Smooth muscle cell (in vitro differentiated cells): ENCODE measurements around the gene PLEKHA8. TPM values are rescaled to one million over a fixed set of nuclear protein-coding genes. Genes with fewer than 3 reads are reported as not detected.

Source experiments
- DNase-seq: peaks from one replicate; lab custom pipeline; 2025; ENCODE audit not compliant: unreplicated experiment; lab: John Stamatoyannopoulos, UW
- H2AFZ ChIP-seq: fragments of 200-600 bp; sonication (generic); 2 replicates; pipeline ENCODE4 v1.6.0; 2016; ENCODE audit warnings: antibody characterized with exemption, low read depth, mild to moderate bottlenecking
- H3F3A ChIP-seq: fragments of 200-600 bp; sonication (generic); 2 replicates; pipeline ENCODE4 v1.6.0; 2017; ENCODE audit warnings: antibody characterized with exemption, low read depth
- H3K27ac ChIP-seq: fragments of 200-600 bp; sonication (generic); 2 replicates; pipeline ENCODE4 v1.5.1; 2016; ENCODE audit warnings: low read depth, mild to moderate bottlenecking
- H3K27me3 ChIP-seq: fragments of 200-600 bp; sonication (generic); 2 replicates; pipeline ENCODE4 v1.6.1; 2016; ENCODE audit warnings: low read depth, mild to moderate bottlenecking
- H3K36me3 ChIP-seq: fragments of 200-600 bp; sonication (generic); 2 replicates; pipeline ENCODE4 v1.5.1; 2016; ENCODE audit warnings: low read depth
- H3K4me1 ChIP-seq: fragments of 200-600 bp; sonication (generic); 2 replicates; pipeline ENCODE4 v1.5.1; 2016; ENCODE audit warnings: low read depth
- H3K4me2 ChIP-seq: fragments of 200-600 bp; sonication (generic); 2 replicates; pipeline ENCODE4 v1.6.0; 2016; ENCODE audit warnings: mild to moderate bottlenecking
- H3K4me3 ChIP-seq: fragments of 200-600 bp; sonication (generic); 2 replicates; pipeline ENCODE4 v1.5.1; 2016; ENCODE audit warnings: mild to moderate bottlenecking
- H3K79me2 ChIP-seq: fragments of 200-600 bp; sonication (generic); 2 replicates; pipeline ENCODE4 v1.6.0; 2016; ENCODE audit warnings: low read depth, mild to moderate bottlenecking
- H3K9ac ChIP-seq: fragments of 200-600 bp; sonication (generic); 2 replicates; pipeline ENCODE4 v1.6.0; 2016; ENCODE audit warnings: low read depth
- H3K9me3 ChIP-seq: fragments of 200-600 bp; sonication (generic); replicated peaks from 2 replicates; pipeline ENCODE4 v1.5.1; 2016; ENCODE audit warnings: low read depth
- H4K20me1 ChIP-seq: fragments of 200-600 bp; sonication (generic); 2 replicates; pipeline ENCODE4 v1.6.0; 2016; ENCODE audit warnings: low read depth
- WGBS: methylation state at CpG from one replicate; pipeline ENCODE4 v1.1.7; 2016; ENCODE audit warnings: low lambda C conversion rate; 5-methylcytosine and 5-hydroxymethylcytosine counted together
- polyA plus RNA-seq: library from polyadenylated mRNA; unstranded; fragments of >200 nt; fragmentation: Nextera tagmentation; extraction: Ambion mirVana; gene quantifications from 2 replicates; pipeline ENCODE4 v1.2.1, GENCODE V29; 2016
- total RNA-seq: library from RNA; depleted of rRNA; stranded (reverse); fragments of >200 nt; gene quantifications from 2 replicates; pipeline ENCODE4 v1.2.3, GENCODE V29; 2014
- TF ChIP-seq, protein P1 (sequence below): fragments of 200-600 bp; sonication (generic); IDR thresholded peaks from 2 replicates; pipeline ENCODE4 v1.5.1; 2017; ENCODE audit warnings: borderline replicate concordance, mild to moderate bottlenecking, antibody characterized with exemption; ENCODE audit not compliant: insufficient read depth, poor library complexity, severe bottlenecking

PLEKHA8 gene
- total and polyA plus RNA-seq, 2 experiments from 2014 or later, result 10.0 to 20.4 TPM

DNA sequence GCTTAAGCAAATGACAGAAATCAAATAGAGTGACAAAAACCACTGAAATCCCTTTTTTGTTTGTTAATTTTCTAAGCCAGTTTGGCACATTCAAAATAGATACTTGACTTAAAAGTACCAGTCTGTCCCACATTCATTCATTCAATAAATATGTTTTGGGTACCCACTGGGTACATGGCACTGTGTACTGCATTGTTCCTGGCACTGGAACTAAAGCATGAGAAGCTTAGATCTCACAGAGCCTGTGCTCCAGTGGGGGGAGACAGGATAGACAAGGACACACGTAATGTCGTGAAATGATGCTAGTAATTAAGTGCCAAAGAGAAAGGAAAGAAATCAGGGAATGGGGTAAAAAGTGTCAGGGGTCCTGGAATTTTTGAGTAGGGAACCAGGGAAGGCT lies 119.6 kb downstream of the PLEKHA8 start:
- no peak overlapping the region for H3K4me2 ChIP-seq
- H3K4me3 ChIP-seq, result no peak overlapping the region
- H3K27me3 ChIP-seq, result no peaks in the 10 kb centered on the region
- no peaks in the 10 kb centered on the region for H4K20me1 ChIP-seq
- H3K79me2 ChIP-seq, result no peaks in the 10 kb centered on the region
- H2AFZ ChIP-seq, result no peak overlapping the region
- no peaks in the 10 kb centered on the region for H3K9me3 ChIP-seq
- TF ChIP-seq, protein P1, sequence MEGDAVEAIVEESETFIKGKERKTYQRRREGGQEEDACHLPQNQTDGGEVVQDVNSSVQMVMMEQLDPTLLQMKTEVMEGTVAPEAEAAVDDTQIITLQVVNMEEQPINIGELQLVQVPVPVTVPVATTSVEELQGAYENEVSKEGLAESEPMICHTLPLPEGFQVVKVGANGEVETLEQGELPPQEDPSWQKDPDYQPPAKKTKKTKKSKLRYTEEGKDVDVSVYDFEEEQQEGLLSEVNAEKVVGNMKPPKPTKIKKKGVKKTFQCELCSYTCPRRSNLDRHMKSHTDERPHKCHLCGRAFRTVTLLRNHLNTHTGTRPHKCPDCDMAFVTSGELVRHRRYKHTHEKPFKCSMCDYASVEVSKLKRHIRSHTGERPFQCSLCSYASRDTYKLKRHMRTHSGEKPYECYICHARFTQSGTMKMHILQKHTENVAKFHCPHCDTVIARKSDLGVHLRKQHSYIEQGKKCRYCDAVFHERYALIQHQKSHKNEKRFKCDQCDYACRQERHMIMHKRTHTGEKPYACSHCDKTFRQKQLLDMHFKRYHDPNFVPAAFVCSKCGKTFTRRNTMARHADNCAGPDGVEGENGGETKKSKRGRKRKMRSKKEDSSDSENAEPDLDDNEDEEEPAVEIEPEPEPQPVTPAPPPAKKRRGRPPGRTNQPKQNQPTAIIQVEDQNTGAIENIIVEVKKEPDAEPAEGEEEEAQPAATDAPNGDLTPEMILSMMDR, result no peak
- no peak overlapping the region for H3K9ac ChIP-seq
- 98% methylated on average over 2 of the region's 2 CpGs for WGBS
- H3K27ac ChIP-seq, result no peak overlapping the region
- no peaks in the 10 kb centered on the region for H3F3A ChIP-seq
- no peaks in the 10 kb centered on the region for H3K4me1 ChIP-seq
- DNase-seq, result no peak
- no peaks in the 10 kb centered on the region for H3K36me3 ChIP-seq

DNA sequence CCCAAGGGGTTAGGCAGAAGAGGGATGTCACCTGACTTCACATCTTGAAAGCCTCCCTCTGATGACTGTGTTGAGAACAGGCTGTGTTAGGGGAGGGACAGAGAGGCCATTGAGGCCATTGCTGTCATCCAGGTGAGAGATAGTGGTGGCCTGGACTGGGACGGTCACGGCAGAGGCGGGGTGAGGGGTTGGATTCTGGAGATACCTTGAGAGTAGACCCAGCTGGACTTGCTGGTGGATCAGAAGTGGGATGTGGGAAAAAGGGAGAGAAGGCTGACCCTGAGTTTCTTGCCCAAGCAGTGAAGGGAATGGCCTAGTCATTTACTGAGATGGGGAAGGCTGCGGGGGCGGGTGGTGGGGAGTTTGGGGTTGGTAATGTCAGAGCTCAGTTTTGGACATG lies 120.2 kb downstream of the PLEKHA8 start:
- WGBS, result 100% methylated on average over 5 of the region's 5 CpGs
- Histone ChIP-seq H3K36me3 (no peaks in the 10 kb centered on the region), H3K27me3 (no peaks in the 10 kb centered on the region), H3K9me3 (no peaks in the 10 kb centered on the region), H3K27ac (no peak overlapping the region), H4K20me1 (no peaks in the 10 kb centered on the region), H3K79me2 (no peaks in the 10 kb centered on the region), H3F3A (no peaks in the 10 kb centered on the region), H2AFZ (no peak overlapping the region), H3K4me2 (no peak overlapping the region), H3K9ac (no peak overlapping the region), H3K4me3 (no peak overlapping the region), H3K4me1 (no peaks in the 10 kb centered on the region)
- DNase-seq, result no peak
- TF ChIP-seq, protein P1, result no peak

DNA sequence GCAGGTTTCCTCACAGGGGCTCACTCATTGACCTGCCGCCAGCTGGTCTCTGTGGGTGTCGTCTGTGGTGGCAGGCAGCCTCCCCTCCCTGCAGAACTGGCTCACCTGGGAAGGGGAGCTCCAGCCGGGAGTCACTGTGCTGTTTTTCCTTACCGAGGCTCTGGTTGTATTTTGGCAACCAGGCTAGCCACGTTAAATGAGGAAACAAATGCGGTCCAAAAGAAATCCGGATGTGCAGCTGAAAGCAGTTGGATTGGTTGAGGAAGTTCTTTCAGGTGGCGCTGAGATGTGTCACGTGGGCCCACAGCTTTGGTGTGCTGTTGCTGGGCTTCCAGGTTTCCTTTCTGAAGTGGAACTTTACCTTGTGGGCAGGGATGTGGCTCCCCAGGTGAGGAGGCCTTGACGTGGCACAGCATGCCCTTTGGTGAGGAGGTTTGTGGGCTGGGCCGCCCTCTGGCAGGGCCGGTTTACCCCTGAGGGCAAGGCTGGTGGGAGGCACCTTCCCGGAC lies 120.8 kb downstream of the PLEKHA8 start:
- no peak overlapping the region for H3K9ac ChIP-seq
- no peak overlapping the region for H3K4me2 ChIP-seq
- H4K20me1 ChIP-seq, result no peaks in the 10 kb centered on the region
- no peaks in the 10 kb centered on the region for H3F3A ChIP-seq
- no peak overlapping the region for H3K27ac ChIP-seq
- TF ChIP-seq, protein P1, result no peak
- 86% methylated on average over 13 of the region's 13 CpGs for WGBS
- H3K4me3 ChIP-seq, result no peak overlapping the region
- DNase-seq, result no peak
- H3K36me3 ChIP-seq, result no peaks in the 10 kb centered on the region
- no peaks in the 10 kb centered on the region for H3K79me2 ChIP-seq
- H2AFZ ChIP-seq, result no peak overlapping the region
- no peaks in the 10 kb centered on the region for H3K27me3 ChIP-seq
- H3K9me3 ChIP-seq, result no peaks in the 10 kb centered on the region
- no peaks in the 10 kb centered on the region for H3K4me1 ChIP-seq

DNA sequence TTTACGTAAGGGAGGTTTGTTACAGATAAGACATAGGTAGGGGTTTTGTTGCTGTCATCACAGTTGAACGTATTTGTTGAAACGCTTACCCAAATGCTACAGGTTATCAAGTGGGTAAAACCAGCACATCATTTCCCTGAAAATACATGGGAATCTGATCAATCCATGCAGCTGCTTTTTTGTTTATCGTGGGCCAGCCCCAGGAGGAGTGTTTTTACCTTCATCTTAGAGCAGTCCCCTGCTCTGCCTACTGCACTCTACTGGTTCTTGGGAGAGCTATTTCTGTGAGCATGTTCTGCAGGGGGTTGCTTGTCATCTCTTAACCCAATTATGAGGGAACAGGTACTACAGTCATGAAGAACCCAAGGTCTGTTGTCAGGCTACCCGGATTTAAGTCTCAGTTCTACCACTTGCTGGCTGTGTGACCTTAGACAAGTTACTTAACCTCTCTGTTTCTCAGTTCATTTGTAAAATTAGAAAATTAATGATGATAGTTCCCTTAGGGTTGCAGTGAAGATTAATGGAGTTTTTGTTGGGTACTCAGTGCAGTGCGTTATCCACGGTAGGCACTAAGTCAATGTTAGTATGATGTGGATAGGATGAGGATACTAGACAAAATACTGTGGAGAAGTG lies 121.5 kb downstream of the PLEKHA8 start:
- Histone ChIP-seq H3K4me3 (no peak overlapping the region), H3K79me2 (no peaks in the 10 kb centered on the region), H3F3A (no peaks in the 10 kb centered on the region), H3K9ac (no peak overlapping the region), H2AFZ (no peak overlapping the region), H3K27me3 (no peaks in the 10 kb centered on the region), H3K9me3 (no peaks in the 10 kb centered on the region), H3K4me1 (no peaks in the 10 kb centered on the region), H4K20me1 (no peaks in the 10 kb centered on the region), H3K27ac (no peak overlapping the region), H3K36me3 (no peaks in the 10 kb centered on the region), H3K4me2 (no peak overlapping the region)
- no peak for DNase-seq
- 96% methylated on average over 7 of the region's 7 CpGs for WGBS
- TF ChIP-seq, protein P1, result no peak
